Measurements from ENCODE around the gene NDFIP1. TPM values are rescaled to one million over a fixed set of nuclear protein-coding genes. Genes with fewer than 3 reads are reported as not detected.

The NDFIP1 gene
- total RNA-seq, 1 donor from 2014 or later: 57.0 TPM

GRCh38 chr5:142070734-142071133 is 37.8 kb upstream of the NDFIP1 start:
- H3K4me3 ChIP-seq (ENCODE audit: low read depth, low read length): no peak overlapping the region
- DNase-seq (ENCODE audit: low read depth): no peak
- no peak for TF ChIP-seq CTCF (conservative IDR thresholded peaks at IDR 0.05; ENCODE audit: low read depth, low read length)

GRCh38 chr5:142072488-142072887 is 36.1 kb upstream of the NDFIP1 start:
- no peak for DNase-seq (ENCODE audit: low read depth)
- H3K4me3 ChIP-seq (ENCODE audit: low read depth, low read length): no peak overlapping the region
- TF ChIP-seq CTCF (conservative IDR thresholded peaks at IDR 0.05; ENCODE audit: low read depth, low read length): no peak

GRCh38 chr5:142073362-142073988 is 35.1 kb upstream of the NDFIP1 start:
- no peak for TF ChIP-seq CTCF (conservative IDR thresholded peaks at IDR 0.05; ENCODE audit: low read depth, low read length)
- H3K4me3 ChIP-seq (ENCODE audit: low read depth, low read length): no peak overlapping the region

GRCh38 chr5:142074006-142074405 is 34.6 kb upstream of the NDFIP1 start:
- H3K4me3 ChIP-seq (ENCODE audit: low read depth, low read length): no peak overlapping the region
- TF ChIP-seq CTCF (conservative IDR thresholded peaks at IDR 0.05; ENCODE audit: low read depth, low read length): no peak
- DNase-seq (ENCODE audit: low read depth): no peak

More at GRCh38 chr5:142073362-142073988, 35.1 kb upstream of the NDFIP1 start:
- DNase-seq (ENCODE audit: low read depth): no peak

GRCh38 chr5:142078221-142078620 is 30.4 kb upstream of the NDFIP1 start:
- H3K4me3 ChIP-seq (ENCODE audit: low read depth, low read length): no peak overlapping the region
- no peak for TF ChIP-seq CTCF (conservative IDR thresholded peaks at IDR 0.05; ENCODE audit: low read depth, low read length)
- DNase-seq (ENCODE audit: low read depth): no peak

GRCh38 chr5:142078706-142079105 is 29.9 kb upstream of the NDFIP1 start:
- no peak for TF ChIP-seq CTCF (conservative IDR thresholded peaks at IDR 0.05; ENCODE audit: low read depth, low read length)
- no peak overlapping the region for H3K4me3 ChIP-seq (ENCODE audit: low read depth, low read length)
- DNase-seq (ENCODE audit: low read depth): no peak

- no peak overlapping the region for H3K4me3 ChIP-seq (ENCODE audit: low read depth, low read length)
- DNase-seq (ENCODE audit: low read depth): no peak
- no peak for TF ChIP-seq CTCF (conservative IDR thresholded peaks at IDR 0.05; ENCODE audit: low read depth, low read length)
These were observed 29.3 kb upstream of the NDFIP1 start for GRCh38 chr5:142079306-142079721.
